CD4-positive, alpha-beta T cell (primary cell): ENCODE data around the gene TLE7. TPM values are rescaled to one million over a fixed set of nuclear protein-coding genes. Genes with fewer than 3 reads are reported as not detected.

Experiments
- ATAC-seq: fragments of 200-7000 bp; cut with Tn5 transposase; one replicate; pipeline ENCODE4 v1.10.0; 2022; ENCODE audit warnings: mild to moderate bottlenecking; ENCODE audit not compliant: poor library complexity
- CTCF ChIA-PET: fragments of 350-600 bp; sonication (Branson Sonifier 250); formaldehyde crosslinking; loops from one replicate; lab custom pipeline; 2021; ENCODE audit warnings: antibody characterized with exemption, inconsistent platforms; lab: Charles Lee
- POLR2A ChIA-PET: fragments of 350-600 bp; sonication (Branson Sonifier 250); formaldehyde crosslinking; loops from one replicate; lab custom pipeline; 2021; ENCODE audit warnings: antibody characterized with exemption, inconsistent platforms; lab: Charles Lee
- DNase-seq, 14 experiments: peaks; one replicate each; pipeline ENCODE4 v3.0.0-alpha.2; 2013 to 2020; ENCODE audit warnings: mixed read lengths in 2 of 14
- H3K27ac ChIP-seq, 2 donors: one replicate each; pipeline versions ENCODE4 v1.5.1 to v1.7.0; 2013; ENCODE audit warnings: low read length in 2 of 2, low read depth in 1 of 2, mild to moderate bottlenecking in 1 of 2
- H3K27me3 ChIP-seq, 2 experiments: 1 replicate in 1 of 2; 2 replicates in 1 of 2; pipeline versions ENCODE4 v1.6.1 to v1.7.0; 2013; ENCODE audit warnings: low read length in 2 of 2, control low read depth in 1 of 2, mild to moderate bottlenecking in 1 of 2, moderate library complexity in 1 of 2; ENCODE audit not compliant: insufficient read depth in 2 of 2, control insufficient read depth in 1 of 2
- H3K36me3 ChIP-seq: one replicate; pipeline ENCODE4 v1.6.1; 2013; ENCODE audit warnings: low read length, control low read depth; ENCODE audit not compliant: insufficient read depth
- H3K4me1 ChIP-seq: one replicate; pipeline ENCODE4 v1.6.1; 2013; ENCODE audit warnings: low read length, control low read depth; ENCODE audit not compliant: insufficient read depth
- H3K4me3 ChIP-seq: one replicate; pipeline ENCODE4 v1.5.1; 2013; ENCODE audit warnings: mild to moderate bottlenecking, low read length, moderate library complexity
- H3K9me3 ChIP-seq, 2 experiments: 1 replicate in 1 of 2; 2 replicates in 1 of 2; pipeline versions ENCODE4 v1.6.1 to v1.7.0; 2013; ENCODE audit warnings: low read length in 2 of 2, mild to moderate bottlenecking in 2 of 2, control low read depth in 1 of 2, moderate library complexity in 1 of 2; ENCODE audit not compliant: control insufficient read depth in 1 of 2, insufficient read depth in 1 of 2
- H3K27ac Mint-ChIP-seq: one replicate; pipeline ENCODE4 v1.8.0; 2020; ENCODE audit warnings: mixed read lengths
- H3K27me3 Mint-ChIP-seq: one replicate; pipeline ENCODE4 v1.8.0; 2021; ENCODE audit warnings: mixed read lengths
- H3K36me3 Mint-ChIP-seq: one replicate; pipeline ENCODE4 v1.8.0; 2021; ENCODE audit warnings: low read depth, mixed read lengths
- H3K4me1 Mint-ChIP-seq: one replicate; pipeline ENCODE4 v1.8.0; 2021; ENCODE audit warnings: low read depth, mixed read lengths
- H3K4me3 Mint-ChIP-seq: one replicate; pipeline ENCODE4 v1.8.0; 2020; ENCODE audit warnings: mild to moderate bottlenecking, mixed read lengths
- H3K9me3 Mint-ChIP-seq: one replicate; pipeline ENCODE4 v1.8.0; 2020; ENCODE audit warnings: mixed read lengths
- intact Hi-C, 2 experiments: fragments of 100-400 bp; cut with DNase I in 1 of 2; cut with micrococcal nuclease in 1 of 2; formaldehyde crosslinking; loops; one replicate each; pipeline versions ENCODE4 v1.15.1 to v1.9.0; 2023 to 2025; cut with DNase I, micrococcal nuclease
- total RNA-seq, 174 experiments: library from RNA in 2 of 174; stranded (reverse) in 2 of 174; gene quantifications; one replicate each; pipeline ENCODE4 v1.2.3 and lab custom pipeline; 2021 to 2026
- TF ChIP-seq, protein P1 (sequence below): fragments of 200-600 bp; IDR thresholded peaks from one replicate; pipeline ENCODE4 v1.8.0; 2022; ENCODE audit warnings: antibody characterized with exemption, mild to moderate bottlenecking

TLE7 gene
- total RNA-seq, 2 experiments from 2014 or later, result not detected

DNA sequence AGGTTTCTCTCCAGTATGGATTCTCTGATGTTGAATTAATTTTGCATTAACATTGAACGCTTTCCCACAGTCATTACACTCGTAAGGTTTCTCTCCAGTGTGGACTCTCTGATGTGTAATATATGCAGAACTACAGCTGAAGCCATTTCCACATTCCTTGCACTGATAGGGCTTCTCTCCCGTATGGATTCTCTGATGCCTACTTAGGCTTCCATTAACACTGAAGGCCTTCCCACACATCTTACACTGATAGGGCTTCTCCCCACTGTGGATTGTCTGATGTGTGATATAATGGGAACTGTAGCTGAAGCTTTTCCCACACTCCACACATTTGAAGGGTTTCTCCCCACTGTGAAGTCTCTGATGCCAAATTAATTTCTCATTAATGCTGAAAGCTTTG lies 7.2 kb upstream of the TLE7 start:
- no peak overlapping the region for H3K4me3 ChIP-seq
- intact Hi-C loops, result no loop called here
- H3K27ac ChIP-seq, result no peak overlapping the region
- Mint-ChIP-seq H3K4me1 (no peaks in the 10 kb centered on the region), H3K27me3 (no peaks in the 10 kb centered on the region), H3K27ac (no peak overlapping the region), H3K9me3 (peaks cover 18% of the 10 kb centered on the region), H3K36me3 (peaks cover 80% of the 10 kb centered on the region), H3K4me3 (no peak overlapping the region)
- peaks cover 49 to 73% of the 10 kb centered on the region in 2 experiments for H3K9me3 ChIP-seq
- TF ChIP-seq, protein P1, sequence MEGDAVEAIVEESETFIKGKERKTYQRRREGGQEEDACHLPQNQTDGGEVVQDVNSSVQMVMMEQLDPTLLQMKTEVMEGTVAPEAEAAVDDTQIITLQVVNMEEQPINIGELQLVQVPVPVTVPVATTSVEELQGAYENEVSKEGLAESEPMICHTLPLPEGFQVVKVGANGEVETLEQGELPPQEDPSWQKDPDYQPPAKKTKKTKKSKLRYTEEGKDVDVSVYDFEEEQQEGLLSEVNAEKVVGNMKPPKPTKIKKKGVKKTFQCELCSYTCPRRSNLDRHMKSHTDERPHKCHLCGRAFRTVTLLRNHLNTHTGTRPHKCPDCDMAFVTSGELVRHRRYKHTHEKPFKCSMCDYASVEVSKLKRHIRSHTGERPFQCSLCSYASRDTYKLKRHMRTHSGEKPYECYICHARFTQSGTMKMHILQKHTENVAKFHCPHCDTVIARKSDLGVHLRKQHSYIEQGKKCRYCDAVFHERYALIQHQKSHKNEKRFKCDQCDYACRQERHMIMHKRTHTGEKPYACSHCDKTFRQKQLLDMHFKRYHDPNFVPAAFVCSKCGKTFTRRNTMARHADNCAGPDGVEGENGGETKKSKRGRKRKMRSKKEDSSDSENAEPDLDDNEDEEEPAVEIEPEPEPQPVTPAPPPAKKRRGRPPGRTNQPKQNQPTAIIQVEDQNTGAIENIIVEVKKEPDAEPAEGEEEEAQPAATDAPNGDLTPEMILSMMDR, result no peak
- H3K4me1 ChIP-seq, result no peaks in the 10 kb centered on the region
- ATAC-seq (no peak), DNase-seq (no peak)
- peaks cover 57% of the 10 kb centered on the region for H3K36me3 ChIP-seq
- H3K27me3 ChIP-seq, result no peaks in the 10 kb centered on the region
- ChIA-PET CTCF (no interaction called here), POLR2A (no interaction called here)

DNA sequence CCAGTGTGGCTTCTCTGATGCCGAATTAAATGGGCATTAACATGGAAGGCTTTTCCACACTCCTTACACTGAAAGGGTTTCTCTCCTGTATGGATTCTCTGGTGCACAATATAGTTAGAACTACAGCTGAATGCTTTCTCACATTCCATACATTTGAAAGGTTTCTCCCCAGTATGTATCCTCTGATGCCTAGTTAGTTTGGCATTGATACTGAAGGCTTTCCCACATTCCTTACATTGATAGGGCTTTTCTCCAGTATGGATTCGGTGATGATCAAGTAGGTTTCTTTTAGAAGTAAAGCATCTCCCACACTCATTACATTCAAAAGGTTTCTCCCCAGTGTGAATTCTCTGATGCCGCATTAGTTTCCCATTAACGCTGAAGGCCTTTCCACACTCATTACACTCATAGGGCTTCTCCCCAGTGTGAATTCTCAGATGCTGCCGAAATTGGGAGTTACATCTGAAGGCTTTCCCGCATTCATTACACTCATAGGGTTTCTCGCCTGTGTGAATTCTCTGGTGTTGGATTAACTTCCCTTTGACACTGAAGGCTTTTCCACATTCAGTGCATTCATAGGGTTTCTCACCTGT lies 6.5 kb upstream of the TLE7 start:
- POLR2A ChIA-PET, result no interaction called here
- Mint-ChIP-seq H3K27me3 (no peaks in the 10 kb centered on the region), H3K27ac (no peak overlapping the region), H3K4me1 (no peaks in the 10 kb centered on the region), H3K36me3 (peaks cover 78% of the 10 kb centered on the region), H3K4me3 (no peak overlapping the region), H3K9me3 (peaks cover 21% of the 10 kb centered on the region)
- TF ChIP-seq, protein P1, result no peak
- intact Hi-C loops, result no loop called here
- Histone ChIP-seq H3K9me3 (peaks cover 53 to 73% of the 10 kb centered on the region in 2 experiments), H3K27me3 (no peaks in the 10 kb centered on the region), H3K4me1 (no peaks in the 10 kb centered on the region), H3K27ac (no peak overlapping the region), H3K36me3 (peaks cover 51% of the 10 kb centered on the region), H3K4me3 (no peak overlapping the region)
- DNase-seq (no peak), ATAC-seq (no peak)
- CTCF ChIA-PET, result no interaction called here

DNA sequence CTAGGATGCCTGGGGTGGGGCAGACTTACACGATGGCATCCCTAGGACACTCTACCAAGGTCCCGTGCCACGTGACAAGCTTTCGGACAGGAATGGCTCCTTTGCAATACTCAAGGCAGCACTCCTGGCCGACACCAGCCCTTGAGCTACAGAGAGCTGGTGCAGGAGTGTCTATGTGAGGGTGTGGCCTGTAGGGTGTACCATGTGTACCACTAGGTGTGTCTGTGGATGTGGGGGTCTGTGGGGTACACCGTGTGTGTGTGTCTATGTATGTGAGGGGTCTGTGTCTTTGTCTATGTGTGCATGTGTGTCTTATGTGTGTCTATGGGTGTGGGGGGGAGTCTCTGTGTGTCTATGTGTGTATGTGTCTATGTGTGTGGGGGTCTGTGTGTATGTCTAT lies 1.9 kb upstream of the TLE7 start:
- Histone ChIP-seq H3K9me3 (peaks cover 41 to 55% of the 10 kb centered on the region in 2 experiments), H3K27me3 (no peaks in the 10 kb centered on the region), H3K4me1 (peaks cover 5% of the 10 kb centered on the region), H3K27ac (no peak overlapping the region), H3K36me3 (peaks cover 4% of the 10 kb centered on the region), H3K4me3 (no peak overlapping the region)
- Mint-ChIP-seq H3K4me1 (no peaks in the 10 kb centered on the region), H3K27me3 (peaks cover 22% of the 10 kb centered on the region), H3K9me3 (peaks cover 9% of the 10 kb centered on the region), H3K27ac (no peak overlapping the region), H3K36me3 (peaks cover 31% of the 10 kb centered on the region), H3K4me3 (no peak overlapping the region)
- POLR2A ChIA-PET, result no interaction called here
- intact Hi-C loops, result no loop called here
- DNase-seq (no peak), ATAC-seq (no peak)
- TF ChIP-seq, protein P1, result no peak
- CTCF ChIA-PET, result no interaction called here
